GM21786 (cell line): ENCODE data around the gene LRP1.

Experiments
- ATAC-seq: cut with Tn5 transposase; IDR thresholded peaks from one replicate; pipeline ENCODE4 v1.9.1; 2021; ENCODE audit not compliant: unreplicated experiment

LRP1 gene

DNA sequence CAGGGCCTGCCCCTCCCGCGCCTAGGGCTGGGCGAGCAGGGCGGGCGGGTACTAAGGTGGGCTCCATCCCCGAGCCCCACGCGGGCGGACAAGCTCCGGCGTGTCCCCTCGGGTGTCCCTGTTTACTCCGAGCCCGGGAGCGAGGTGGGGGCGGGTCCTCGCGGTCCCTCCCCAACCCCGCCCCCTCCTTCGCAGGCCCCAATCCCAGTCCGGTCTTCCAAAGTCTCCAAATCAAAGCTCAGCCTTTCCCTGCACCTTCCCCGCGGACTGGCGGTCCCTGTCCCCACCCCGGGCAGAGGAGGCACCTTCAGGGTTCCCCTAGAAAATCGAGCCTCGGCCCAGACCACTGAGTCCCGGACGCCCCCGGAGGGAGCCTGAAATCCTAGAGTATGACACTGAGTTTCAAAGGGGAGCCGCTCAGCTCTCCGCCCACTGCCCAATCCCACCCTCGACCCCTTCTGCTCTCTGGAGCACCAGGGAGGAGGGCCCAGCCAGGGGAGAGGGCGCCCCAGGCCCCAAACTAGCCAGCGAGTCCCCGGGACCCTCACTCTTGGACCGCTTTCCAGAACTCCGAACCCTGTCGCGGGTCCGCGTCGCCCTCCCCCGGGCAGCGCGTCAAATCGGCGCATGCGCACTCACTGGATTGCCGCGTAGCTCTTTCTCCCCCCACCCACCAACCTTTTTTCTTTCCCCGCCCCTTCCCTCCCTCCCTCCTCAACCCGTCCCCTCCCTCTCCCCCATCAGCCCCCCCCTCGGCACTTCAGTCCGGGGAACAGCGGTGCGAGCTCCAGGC lies at the start of gene LRP1:
Gene LRP1, plus strand, starts transcription at position 758 of the 793 bp plus-strand sequence. CDS start 482 bp downstream, outside the sequence.
- ATAC-seq = peak; percentile 32

DNA sequence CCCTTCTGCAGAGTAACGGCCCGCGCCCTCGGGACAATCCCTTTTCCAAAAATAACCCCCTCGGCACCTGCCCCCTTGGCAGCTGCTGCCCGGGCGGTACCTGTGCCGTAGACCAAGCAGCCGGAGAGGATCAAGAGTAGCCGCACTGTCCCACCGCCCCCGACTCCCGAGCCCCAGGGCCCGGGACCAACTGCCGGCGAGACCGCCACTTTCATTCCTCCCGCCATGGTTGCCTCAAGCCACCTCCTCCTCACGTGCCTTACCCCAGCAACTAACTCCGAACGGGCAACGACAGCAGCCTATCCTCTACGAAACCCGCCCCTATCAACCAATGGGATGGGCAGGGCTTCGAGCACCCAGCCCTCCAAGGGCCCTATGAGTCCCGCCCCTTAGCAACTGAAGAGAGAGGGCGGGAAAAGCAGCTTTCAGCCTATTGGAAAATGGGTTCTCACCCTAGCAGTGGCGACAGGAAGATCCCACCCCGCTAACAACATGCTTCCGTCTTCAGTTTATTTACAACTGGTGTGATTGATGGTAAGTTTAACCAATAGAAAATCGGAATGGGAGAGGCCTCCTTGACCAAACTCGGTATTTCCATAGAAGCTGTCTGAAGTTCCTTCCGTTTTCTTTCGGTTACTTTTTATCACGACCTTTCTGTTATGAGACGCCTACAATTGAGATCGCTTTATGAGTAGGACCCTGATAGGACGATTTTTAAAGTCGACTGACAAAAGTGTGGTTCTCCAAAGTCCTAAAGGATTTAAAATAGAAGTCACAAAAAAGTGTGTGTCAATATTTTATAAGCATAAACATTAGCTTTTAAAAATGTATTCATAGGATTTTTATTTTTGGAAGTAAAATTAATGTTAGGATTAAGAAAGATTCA lies 49.5 kb upstream of the LRP1 start, which contains the start of gene NEMP1:
Gene NEMP1, minus strand, starts transcription at position 273 of the 886 bp plus-strand sequence. Its CDS starts 46 bp downstream, at position 227.
- peak; percentile 96 for ATAC-seq

DNA sequence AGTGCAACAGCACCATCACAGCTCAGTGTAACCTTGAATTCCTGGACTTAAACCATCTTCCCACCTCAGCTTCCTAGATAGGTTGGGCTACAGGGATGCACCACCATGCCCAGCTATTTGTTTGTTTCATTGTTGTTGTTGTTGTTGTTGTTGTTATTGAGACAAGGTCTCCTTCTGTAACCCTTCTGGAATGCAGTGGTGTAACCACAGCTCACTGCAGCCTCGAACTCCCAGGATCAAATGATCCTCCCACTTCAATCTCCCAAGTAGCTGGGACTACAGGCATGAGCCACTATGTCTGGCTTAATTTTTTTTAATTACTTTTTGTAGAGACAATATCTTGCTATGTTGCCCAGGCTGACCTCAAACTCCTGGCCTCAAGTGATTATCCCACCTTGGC lies 48.5 kb upstream of the LRP1 start:
- no peak for ATAC-seq

DNA sequence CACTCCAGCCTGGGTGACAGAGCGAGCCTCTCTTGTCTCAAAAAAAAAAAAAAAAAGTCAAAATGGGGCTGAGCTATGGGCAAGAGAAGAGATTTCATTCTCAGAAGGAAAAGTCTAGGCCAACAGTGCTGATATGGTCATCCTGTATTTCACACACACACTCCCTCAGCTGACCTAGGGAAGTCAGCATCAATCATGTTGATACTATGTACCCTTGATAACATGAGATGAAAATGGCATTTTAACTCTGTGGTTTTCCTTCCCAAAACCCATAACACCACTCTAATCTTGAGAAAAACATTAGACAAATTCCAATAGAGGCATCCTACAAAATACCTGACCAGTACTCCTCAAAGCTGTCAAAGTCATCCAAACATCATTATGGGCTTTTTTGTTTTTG lies 47.4 kb upstream of the LRP1 start:
- ATAC-seq = no peak

DNA sequence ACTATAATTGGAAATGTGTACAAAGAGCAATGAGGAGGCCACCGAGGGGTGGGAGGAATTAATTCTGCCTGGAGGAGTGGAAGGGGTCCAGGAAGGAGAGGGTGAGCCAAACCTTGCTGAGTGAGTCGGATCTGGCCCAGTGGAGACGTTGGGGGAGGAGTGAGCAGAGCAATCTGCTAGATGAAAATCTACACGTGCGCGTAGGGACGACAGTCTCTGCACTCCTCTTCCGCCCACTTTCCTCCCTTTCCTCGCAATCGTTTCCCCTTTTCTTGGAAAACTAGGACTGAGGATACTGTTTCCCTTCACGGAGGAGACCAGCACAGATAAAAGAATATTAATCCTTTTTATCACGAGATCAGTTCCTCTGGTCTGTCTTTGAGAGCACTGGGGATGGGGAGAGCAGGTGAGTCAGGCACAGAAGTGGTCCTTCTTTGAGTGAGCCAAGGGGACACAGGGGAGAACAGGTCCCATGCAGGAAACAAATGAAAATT lies 42.2 kb upstream of the LRP1 start:
- no peak for ATAC-seq

DNA sequence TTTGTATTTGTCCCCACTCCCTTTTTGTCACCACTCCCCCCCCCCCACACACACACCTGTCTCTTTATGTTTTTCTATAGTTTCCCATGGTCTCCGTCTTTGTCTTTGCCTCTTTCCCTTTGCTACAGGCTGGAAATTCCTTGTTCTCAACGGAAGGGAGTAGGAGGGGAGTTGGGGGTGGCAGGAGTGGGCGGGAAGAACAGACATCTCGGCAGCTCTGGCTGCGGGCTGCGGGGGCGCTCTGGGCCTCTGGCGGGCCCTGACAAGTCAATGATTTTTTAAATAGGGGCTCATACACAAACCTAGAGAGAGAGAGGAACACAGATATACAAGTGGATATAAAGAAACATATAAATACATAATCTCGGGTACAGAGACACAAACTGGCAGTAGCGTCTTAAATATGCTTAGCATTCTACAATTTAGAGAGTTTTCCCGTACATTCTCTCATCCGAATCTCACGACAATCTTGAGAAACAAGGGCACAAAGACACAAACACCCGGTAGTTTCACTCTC lies 41.7 kb upstream of the LRP1 start:
- no peak for ATAC-seq

DNA sequence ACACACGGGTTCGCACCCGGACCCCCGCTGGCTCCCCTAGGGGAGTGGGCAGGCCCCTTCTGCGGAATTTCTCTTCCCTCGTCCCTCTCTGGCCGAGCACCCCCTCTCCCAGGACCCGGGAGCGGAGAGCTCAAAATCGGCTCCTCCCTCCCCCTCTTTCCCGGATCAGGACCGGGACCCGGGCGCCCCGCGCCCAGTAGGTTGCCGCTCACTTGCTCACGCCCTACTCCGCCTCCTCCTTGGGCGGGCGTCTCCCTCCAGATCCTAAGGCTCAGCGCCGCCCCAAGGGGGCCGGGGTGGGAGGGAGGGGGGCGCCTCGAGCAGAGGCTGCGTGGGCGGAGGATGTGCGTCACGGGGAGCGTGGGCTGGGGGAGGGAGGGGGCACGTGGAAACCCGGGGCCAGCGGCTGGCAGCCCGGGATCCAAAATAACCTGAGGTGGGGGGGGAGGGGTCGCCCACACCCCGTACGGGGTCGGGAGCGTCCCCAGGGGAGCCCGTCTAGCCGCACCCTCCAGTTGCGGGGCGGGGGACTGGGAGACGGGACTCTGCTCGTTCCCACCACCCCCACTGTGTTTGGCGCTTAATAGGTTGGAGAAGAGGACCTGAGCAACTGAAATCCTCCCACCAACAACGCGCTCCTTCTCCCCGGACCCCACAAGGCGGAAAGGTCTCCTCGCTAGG lies 41.1 kb upstream of the LRP1 start:
- peak; percentile 17 for ATAC-seq

DNA sequence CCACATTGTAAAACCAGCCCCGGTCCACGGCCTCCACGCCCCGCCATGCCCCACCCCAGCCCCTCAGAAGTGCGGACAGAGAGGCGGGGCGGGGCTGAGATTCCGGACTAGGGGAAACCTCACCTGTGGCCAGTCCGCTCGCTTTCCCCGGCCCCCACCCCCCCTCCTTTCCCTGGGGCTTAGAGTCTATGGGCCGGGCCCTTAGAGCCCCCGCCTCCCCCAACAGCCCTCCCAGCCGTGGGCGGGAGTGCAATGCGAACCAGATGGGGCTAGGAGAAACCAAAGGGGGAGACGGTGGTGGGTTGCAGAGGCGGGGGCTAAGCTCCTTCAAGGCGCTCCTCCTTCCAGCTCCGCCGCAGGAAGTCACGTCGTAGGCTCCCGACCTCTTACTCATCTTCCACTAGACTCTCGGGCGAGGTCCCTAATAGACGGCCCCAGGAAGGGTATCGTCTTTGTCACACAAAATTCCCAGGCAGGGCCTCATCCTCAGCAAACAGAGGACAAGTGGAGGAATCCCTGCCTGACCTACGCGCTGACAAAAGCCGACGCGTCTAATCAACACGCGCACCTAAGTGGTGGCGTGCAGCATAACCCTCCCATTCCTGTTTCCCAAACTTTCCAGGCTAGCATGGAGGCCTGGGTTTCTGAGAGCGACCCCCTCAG lies 40.5 kb upstream of the LRP1 start:
- ATAC-seq = peak; percentile 34

DNA sequence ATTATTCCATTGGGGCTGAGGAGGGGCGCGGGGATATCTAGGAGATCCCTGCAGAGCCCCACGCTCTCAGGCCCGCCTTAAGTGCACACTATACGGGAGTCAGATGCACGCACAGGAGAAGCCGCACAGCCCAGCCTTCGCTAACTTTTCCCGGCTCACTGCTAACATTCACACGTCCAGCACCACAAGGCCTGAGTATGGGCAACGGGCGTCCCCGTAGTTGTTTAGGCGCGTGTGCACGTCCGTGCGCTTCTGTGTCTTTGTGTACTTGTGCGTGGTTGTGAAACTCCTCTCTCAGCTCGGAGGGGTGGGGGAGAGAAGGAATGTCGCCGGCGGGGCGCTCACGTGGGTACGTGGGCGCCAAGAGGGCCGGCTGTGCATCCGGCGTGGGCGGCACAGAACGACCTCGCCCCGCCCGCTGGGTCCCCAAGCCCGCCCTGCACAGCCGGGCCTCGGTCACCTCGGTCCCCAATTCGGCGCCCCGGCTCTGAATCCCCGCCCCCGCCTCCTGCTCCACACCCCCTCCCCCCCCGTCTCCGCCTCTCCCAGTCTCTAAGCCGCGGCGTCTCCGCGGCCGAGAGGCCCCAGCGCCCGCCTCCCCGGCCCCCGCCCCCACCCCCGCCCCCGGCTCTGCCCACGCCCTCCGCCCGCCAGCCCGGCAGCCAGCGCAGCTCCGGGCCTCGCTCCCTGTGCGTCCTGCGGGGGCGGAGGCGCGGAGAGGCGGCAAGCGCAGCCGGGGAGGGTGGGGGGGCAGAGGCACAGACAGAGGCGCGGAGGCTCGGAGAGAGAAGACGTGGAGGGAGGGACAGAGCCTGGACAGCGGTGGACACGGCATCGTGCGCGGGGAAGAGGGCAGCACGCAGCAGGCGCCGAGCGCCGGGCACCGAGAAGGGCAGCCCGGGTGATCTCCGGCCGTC lies 39.7 kb upstream of the LRP1 start, which contains the start of gene NAB2:
Gene NAB2, plus strand, starts transcription at position 761 of the 917 bp plus-strand sequence. CDS start 158 bp downstream, outside the sequence.
- ATAC-seq = peak; percentile 59

DNA sequence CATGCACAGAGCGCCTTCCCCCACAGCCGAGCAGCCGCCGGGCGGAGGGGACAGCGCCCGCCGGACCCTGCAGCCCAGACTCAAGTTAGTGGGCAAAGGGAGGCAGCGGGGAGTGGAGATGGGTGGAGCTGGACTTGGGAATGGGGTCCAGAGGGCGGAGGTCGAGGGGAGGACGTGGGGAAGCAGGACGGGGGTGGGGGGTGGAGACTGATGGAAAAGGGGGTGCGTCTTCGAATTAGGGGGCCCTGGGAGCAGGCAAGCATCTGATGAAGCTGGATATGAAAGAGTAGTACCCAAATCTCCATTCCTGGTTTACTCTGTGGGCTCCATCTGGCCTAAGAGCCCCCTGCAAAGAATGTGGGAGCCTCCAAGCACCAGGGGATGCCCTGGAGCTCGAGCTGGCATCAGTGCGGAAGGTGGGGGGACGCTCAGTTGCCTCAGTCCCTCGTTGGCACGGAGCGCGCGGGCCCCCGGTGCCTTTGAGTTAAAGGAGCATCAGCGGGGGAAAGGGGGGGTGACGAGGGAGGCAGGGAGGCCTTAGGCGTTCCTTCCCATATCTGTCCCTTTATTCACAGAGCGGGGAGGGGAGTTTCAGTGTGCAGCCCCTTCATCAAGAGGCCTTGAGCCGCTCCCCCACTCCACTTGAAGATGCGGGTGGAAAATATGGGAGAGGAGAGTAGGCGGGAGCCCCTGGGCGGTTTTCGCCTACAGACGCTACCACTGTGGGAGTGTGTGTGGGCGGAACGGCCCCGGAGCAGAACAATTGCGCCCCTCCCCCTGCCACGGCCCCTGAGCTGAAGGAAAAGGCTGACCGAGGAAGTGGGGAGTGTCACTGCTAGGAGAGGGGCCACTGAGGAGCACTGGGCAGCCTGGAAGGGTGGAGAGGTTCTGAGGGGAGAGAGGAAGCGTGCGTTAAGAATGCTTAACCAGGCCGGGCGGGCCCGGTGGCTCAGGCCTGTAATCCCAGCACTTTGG lies 38.7 kb upstream of the LRP1 start:
- no peak for ATAC-seq

DNA sequence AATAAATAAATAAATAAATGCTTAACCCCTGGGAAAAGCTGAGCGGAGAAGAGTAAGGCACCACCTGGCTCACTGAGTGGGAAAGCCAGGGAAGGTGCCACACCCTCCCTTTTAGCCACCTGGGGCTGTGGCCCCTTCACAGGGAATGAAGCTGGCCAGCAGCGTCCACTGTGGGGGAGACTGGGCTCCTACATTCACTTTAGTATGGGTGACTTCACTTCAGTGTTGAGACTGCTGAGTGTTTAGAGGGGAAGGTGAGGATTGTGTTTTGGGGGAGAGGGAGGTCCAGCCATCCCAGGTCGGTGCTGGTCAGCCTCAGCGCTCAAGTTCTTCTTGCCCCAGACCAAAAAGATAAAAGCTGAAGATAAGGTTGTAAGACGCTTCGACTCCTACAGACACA lies 37.8 kb upstream of the LRP1 start:
- ATAC-seq = no peak

DNA sequence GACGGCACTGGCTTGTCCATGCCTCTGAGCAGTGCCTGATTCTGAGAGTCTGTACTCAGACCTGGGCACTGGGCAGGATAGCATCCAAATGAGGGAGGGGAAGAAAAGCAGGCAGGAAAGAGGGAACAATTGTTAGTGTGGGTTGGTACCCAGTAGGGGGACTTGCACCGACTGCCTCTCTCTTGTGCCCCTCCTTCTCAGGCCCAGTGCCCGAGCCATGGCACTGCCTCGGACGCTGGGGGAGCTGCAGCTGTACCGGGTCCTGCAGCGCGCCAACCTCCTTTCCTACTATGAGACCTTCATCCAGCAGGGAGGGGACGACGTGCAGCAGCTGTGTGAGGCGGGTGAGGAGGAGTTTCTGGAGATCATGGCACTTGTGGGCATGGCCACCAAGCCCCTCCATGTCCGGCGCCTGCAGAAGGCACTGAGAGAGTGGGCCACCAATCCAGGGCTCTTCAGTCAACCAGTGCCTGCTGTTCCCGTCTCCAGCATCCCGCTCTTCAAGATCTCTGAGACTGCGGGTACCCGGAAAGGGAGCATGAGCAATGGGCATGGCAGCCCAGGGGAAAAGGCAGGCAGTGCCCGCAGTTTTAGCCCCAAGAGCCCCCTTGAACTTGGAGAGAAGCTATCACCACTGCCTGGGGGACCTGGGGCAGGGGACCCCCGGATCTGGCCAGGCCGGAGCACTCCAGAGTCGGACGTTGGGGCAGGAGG lies 37.2 kb upstream of the LRP1 start:
- ATAC-seq = no peak

DNA sequence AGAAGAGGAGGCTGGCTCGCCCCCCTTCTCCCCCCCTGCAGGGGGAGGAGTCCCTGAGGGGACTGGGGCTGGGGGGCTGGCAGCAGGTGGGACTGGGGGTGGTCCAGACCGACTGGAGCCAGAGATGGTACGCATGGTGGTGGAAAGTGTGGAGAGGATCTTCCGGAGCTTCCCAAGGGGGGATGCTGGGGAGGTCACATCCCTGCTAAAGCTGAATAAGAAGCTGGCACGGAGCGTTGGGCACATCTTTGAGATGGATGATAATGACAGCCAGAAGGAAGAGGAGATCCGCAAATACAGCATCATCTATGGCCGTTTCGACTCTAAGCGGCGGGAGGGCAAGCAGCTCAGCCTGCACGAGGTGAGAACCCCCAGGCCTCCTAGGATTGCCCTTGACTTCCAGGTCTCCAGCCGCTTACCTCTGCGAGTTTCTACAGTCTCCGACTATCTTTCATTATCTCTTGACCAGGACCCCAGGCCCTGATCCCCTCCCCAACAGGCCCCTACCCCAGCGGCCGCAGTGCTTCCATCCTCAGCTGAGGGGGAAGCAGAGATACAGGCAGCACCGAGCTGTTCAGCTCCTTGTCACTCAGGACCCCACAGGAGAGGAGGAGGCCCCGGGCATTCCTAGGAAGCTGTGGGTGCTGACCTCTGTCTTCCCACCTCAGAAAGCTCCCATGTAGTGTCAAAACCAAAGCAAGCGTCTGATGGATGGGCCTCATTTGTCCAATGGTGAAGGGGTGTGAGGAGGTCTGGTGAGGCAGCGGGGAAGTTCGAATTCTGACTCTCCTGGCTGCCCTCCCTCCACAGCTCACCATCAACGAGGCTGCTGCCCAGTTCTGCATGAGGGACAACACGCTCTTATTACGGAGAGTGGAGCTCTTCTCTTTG lies 36.4 kb upstream of the LRP1 start:
- ATAC-seq = no peak

DNA sequence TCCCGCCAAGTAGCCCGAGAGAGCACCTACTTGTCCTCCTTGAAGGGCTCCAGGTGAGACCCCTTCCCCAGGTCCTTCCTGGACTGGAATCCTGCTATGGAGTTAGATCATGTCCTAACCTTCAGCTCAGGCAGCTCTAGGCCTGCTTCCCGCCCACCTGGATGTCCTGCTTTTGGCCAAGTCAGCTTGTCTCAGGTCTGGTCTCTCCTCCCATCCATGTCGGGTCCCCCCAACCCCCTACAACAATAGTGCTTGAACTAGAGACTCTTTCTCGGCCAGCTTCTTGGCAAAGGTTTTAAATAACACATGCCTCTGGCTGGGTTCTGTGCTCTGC lies 35.8 kb upstream of the LRP1 start:
- ATAC-seq = no peak

DNA sequence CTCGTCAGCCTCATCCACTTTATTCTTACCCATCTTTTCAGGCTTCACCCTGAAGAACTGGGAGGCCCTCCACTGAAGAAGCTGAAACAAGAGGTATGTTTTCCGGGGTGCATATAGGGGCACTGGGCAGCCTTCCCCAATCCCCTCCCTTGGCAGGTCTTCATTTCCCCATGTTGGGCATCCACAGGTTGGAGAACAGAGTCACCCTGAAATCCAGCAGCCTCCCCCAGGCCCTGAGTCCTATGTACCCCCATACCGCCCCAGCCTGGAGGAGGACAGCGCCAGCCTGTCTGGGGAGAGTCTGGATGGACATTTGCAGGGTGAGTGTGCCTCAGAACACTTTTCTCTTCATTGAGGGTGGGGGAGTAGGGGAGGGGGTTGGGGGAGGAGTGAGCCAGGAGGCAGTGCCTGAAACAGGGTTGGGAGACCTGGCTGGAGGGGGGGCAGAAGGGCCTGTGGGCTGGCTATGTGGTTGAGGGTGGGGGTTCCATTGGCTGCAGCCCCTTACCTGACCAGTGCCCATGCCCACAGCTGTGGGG lies 35.3 kb upstream of the LRP1 start:
- no peak for ATAC-seq
